HG03108 (cell line): ENCODE data around the gene LRRFIP1.
"Not testable (repeated sequence)": the region's sequence is repeated elsewhere in the genome, so short reads cannot be mapped to it uniquely, and the experiment has no call there.

ENCODE experiments used
- ATAC-seq: cut with Tn5 transposase; IDR thresholded peaks from one replicate; pipeline ENCODE4 v1.9.1; 2021; ENCODE audit warnings: moderate library complexity; ENCODE audit not compliant: unreplicated experiment

The LRRFIP1 gene

DNA sequence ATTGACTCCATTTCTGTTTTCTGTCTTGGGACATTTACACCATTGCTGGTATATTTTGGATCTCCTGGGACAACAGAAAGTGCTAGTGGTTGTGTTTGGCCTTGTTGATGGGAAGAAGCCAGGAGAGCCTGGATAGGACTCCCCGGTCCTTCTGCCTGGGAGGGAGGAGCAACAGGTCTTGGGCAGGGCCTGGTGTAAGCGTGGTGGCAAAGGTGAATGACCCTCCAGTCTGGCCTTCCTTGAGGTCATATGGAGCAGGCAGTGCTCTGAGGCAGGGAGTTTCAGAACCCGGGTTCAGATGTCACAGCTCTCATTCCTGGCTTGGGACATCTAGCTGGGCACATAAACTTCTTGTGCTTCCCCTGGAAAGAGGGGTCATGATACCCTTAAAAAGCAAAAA lies 115.2 kb downstream of the LRRFIP1 start:
- no peak for ATAC-seq

DNA sequence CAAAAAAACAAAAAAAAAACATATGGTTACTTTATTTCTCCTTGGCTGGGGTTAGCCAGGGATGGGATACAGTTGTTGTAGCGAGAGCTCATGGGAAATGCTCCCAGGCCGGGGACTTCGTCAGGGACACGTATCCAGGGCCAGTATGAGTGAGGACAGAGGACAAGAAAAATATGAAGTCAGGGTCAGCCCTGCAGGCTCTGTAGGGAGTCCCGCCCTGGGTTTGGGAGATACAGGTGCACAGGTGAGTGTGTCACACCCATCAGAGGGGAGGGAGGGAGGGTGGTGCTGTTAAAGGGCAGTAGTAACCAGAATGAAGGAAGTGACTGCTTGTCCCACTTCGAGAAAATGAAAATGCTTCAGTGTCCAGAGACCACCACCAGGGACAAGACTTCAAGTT lies 115.6 kb downstream of the LRRFIP1 start:
- no peak for ATAC-seq

DNA sequence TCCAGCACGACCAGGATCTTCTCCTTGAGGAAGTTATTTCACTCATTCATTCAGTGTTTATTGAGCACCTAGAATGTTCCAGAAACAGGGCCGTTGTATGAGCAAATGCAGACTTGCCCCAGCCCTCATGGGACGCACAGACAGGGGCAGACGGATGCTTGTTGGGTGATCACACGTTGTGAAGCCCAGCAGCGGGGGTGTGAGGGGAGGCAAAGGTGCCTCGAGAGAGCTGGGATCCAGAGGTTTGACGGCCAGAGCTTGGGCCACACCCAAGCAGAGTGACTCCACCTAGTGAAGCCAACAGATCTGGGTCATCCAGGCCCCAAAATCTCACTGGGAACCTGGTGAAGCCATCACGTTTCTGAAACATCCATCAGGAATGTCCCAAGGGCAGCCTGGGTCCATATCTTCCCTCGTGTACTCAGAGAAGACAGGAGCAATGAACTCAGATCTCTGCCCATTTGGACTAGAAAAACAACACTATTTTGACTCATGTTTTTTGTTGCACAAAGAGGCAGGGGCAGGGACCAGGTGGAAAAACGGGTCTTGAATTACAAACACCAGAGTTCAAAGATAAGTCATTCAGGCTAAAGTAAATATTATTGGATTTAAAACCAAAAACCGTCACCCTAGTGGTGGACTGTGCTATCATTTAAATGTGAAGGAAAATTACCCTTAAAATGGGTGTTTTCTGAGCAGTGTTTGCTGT lies 116.3 kb downstream of the LRRFIP1 start:
- no peak for ATAC-seq

DNA sequence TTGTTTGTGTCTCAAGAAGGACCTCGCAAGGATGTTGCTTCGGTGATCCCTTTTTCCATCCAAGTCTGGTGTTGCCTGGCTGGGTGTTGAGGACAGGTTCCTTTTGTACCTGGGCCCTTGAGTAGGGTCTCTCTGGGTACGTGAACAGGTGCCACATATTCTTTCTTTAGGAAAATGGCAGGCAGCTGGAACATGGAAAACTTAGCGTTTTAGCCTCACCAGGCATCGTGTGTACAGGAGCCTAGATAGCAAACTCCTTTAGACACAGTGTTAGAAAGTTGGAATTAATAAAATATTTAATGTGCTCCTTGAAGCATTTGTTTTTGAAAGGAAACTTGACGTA lies 116.9 kb downstream of the LRRFIP1 start:
- no peak for ATAC-seq

DNA sequence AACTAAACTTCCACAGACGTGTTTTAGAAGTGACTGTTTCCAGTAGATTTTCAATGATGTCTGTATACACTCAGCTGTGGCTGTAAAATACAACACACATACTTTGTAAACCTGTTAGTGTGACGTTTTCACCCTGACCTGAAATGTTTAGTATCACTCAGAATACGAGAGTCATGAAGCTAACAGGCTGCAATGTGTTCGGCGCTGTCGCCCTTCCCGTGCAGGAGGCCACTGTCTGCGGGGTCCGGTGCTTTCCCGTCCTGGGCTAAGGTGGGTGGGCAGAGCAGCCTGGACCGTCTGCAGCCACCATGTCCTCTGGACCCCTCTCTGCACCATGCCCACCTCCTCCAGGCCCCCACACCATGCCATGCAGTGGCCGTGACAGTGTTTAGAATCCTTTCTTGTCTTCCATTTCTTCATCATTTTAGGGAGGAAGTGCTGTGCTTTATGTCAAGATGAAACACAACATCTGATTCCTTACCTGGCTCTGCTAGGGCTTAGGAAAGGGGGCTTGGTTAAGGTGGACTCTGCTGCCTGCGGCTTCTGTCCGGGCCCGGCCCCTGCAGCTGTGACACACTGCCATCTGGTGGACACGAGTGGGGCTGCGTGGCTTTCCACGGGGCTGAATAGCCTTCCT lies 117.3 kb downstream of the LRRFIP1 start:
- peak; percentile 67 for ATAC-seq

DNA sequence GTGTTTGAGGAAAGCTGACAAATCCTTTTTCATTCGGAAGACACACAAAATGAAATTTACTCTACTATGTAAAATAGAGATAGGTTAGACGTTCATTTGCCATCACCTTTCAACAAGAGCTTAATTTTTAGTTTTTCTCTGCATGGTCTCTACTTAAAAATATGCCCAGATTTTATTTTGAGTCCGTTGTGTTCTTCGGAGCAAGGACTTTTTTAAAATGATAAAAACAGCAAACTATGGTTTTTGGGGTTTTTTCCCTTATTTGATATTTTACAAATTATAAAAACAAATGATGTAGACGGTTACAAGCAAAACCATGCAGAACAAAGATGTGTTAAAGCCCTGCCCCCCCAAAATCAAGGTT lies 117.8 kb downstream of the LRRFIP1 start:
- no peak for ATAC-seq

DNA sequence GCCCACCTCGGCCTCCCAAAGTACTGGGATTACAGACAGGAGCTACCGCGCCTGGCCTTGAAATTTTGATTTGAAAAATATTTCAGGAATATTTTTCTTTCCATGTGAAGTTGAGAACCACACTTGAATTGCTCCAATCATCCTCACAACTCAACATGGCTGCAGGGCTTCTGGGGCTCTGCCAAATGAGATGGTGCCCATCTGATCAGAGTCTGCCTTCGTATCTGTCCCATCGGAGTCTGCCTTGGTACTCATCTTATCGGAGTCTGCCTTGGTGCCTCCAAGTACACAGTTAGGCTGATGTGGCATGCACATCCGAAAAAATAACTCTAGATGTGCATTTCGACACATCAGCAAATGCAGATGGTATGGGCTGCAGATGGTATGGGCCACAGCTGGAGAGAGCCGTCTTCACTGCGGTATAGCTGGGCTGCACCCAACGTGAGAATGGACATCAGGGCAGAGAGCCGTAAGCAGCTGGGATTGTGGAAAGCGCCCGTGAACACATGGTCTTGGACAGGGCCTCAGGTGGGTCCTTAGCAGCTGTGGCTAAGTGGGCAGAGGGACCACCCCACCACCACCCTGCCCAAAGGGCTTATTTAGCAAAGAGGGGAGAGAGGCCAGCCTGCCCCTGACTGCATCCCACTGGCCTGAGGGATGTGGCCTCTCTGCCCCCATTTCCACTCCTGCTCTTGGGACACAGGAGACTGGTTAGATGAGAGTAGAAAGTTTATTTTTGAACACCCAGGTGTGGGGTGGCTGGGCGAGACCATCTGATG lies 119.1 kb downstream of the LRRFIP1 start:
- ATAC-seq: no peak

DNA sequence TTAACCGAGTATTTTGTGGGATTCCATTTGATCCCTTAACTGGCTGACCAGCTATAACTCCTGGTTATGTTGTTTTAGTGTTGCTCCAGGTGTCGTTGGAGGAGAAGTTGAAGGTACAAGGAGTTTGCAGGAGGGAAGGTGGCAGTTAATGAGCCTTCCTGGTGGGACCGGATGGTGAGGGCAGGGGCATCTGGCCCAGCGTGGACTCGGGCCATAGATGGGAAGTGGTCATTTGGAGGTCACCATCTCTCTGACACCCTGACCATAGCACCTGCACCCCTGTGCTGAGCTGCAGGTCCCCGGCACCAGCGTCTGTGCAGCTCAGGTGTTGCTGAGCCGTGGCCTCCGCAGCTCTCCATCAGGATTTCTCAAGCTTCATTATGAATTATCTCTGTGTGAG lies 119.8 kb downstream of the LRRFIP1 start:
- no peak for ATAC-seq

DNA sequence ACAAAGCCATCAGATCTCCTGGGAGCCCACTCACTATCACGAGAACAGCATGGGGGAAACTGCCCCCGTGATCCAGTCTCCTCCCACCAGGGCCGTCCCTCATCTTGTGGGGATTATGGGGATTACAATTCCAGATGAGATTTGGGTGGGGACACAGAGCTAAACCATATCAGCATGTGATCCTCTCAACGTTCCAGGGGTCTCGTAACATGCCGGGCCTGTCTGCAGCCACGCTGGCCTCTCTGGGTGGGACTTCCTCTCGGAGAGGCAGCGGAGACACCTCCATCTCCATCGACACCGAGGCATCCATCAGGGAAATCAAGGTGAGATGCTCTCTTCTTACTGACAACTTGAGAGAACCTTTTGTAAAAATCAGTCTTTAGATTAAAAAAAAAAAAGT lies 121.6 kb downstream of the LRRFIP1 start:
- ATAC-seq: no peak

DNA sequence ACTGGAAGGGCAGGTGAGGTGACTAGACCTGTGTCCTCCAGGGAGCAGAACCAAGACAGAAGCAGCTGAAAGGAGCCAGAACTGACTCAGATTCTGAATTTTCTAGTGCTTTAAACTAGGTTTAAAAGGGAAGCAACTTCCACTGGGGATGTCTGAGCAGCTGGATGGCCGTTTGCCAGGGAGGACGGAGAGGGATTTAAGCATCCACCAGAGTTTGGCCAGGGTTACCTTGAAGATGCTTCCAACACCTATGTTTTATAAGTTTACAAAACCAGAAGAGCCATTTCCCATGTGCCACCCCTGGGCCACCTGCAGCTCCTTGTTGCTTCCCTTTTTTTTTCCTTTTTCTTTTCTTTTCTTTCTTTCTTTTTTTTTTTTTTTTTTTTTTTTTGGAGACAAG lies 122.6 kb downstream of the LRRFIP1 start:
- ATAC-seq: no peak

DNA sequence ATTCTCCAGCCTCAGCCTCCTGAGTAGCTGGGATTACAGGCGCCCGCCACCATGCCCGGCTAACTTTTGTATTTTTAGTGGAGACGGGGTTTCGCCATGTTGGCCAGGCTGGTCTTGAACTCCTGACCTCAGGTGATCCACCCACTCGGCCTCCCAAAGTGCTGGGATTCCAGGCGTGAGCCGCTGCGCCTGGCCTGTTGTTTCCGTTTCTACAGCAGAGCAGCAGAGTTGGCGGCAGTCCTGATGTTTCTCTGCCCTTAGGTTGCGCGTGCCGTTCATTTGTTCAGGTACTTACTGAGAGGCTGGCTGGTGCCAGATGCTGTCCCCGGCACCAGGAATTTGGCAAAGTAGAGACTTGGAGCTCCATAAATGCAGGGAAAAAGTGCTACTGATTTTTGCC lies 123.1 kb downstream of the LRRFIP1 start:
- ATAC-seq: not testable (repeated sequence)

DNA sequence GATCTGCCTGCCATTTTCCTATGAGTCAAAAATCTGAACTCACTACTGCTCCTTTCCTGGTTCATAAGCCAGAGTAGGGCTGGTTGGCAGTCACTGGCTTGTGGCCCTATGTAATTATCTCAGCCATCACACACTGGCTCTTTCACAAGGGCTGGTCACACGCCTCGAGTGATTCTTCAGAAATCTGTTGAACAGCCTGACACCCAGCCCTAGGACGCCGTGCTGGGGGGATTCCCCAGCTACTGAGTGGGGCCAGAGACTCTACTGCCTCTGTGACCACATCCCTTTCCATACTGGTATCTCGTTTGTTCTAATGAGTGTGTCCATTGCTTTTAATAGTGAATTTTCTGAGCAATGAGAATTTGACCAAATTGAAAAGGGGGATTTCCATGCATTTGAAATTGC lies 125.4 kb downstream of the LRRFIP1 start:
- peak; percentile 98 for ATAC-seq

DNA sequence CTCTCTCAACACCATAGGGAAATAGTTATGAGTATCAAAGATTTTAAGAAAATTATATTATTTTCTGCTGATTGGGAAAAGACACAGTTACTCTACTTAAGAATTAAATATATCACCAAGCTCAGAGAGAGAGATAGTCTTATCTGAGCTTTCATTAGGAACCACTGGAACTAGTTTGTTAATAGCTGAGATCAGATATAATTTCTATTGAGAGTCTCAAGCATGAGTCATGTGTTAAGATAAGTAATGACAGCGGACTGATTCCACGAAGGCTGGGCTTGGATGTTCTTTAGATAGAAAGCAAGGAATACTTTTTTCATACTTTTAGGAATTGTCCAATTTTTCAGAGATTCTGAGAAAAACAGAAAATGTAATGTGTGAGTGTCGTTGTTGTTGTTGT lies 126.8 kb downstream of the LRRFIP1 start:
- no peak for ATAC-seq

DNA sequence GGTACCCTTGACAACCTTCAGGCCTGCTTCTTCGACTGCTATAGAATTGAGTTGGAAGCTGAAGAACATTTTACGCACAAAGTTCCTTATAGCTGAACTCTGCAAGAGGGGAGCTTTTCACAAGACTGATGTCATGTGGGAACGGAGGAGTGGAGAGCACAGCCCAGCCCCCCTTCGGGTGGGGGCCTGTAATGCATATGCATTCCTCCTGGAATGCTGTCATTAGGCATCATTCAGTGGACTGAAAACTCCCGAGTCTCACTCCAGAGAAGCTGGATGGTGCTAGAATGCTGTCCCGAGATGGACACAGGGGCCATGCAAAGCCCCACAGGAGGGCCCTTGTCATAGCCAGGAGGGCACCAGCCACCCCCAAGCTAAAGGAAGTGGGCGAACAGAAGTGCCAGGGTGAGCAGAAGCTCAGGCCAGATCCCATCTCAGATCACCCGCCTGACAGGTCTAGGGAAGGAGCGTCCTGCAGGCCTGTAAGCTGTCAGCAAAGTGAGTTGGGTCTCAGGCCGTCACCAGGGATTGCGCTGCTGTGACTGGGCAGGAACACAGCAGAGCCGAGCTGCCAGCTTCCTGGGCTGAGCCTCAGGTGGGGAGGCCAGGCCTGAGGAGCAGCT lies 127.3 kb downstream of the LRRFIP1 start:
- ATAC-seq: no peak

DNA sequence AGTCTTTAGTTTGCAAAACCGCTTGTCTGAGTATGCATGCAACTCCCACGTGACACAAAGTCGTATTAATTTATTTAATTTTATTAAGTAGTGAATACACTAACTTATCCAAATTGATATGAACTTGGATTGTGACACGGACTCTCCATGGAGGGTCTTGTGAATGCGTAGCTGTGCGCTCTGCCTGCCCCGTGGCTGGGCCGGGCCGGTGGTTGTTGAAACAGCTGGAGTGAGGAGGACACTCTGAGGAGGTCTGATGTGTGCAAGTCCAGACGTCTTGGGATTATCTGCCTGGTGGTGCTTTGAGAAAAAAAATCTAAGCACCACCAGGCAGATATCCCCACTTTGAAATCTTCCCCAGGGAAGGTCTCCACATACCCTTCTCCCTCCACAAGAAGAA lies 130.2 kb downstream of the LRRFIP1 start:
- no peak for ATAC-seq

DNA sequence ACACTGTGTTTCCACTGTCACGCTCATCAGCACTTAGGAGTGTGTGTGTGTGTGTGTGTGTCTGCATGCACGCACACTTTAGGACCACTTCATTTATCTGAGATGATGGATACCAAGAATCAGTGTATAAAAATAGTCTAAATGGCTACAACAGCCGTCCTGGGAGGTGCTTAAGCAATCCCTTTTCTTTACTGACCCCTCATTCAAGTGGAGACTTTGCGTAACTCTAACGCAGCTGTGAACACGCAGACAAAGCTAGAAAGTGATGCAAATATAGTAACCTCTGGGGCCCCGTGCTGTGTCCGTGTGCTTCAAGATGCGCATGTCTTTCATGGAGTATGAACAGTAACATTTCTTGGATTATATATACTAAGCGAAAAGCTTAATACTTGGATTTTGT lies 130.8 kb downstream of the LRRFIP1 start:
- no peak for ATAC-seq

DNA sequence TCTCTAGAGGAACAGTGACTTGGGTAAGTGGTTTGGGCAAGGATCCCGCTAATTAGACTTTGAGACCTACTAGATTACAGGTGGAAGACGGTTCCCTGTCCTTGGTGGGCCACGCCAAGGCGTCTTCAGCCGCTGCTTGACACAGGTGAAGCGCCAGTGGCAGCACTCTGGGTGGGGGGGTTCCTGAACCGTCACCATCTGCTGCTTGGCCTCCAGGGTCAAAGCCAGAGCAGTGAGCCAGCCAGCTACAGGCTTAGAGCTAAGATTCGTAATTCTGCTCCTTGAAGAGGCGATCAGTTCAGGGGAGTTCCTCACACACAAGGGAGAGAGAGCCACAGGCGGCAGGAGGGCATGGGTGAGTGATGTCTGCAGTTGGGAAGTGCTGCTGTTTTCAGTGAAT lies 131.8 kb downstream of the LRRFIP1 start:
- ATAC-seq: no peak

DNA sequence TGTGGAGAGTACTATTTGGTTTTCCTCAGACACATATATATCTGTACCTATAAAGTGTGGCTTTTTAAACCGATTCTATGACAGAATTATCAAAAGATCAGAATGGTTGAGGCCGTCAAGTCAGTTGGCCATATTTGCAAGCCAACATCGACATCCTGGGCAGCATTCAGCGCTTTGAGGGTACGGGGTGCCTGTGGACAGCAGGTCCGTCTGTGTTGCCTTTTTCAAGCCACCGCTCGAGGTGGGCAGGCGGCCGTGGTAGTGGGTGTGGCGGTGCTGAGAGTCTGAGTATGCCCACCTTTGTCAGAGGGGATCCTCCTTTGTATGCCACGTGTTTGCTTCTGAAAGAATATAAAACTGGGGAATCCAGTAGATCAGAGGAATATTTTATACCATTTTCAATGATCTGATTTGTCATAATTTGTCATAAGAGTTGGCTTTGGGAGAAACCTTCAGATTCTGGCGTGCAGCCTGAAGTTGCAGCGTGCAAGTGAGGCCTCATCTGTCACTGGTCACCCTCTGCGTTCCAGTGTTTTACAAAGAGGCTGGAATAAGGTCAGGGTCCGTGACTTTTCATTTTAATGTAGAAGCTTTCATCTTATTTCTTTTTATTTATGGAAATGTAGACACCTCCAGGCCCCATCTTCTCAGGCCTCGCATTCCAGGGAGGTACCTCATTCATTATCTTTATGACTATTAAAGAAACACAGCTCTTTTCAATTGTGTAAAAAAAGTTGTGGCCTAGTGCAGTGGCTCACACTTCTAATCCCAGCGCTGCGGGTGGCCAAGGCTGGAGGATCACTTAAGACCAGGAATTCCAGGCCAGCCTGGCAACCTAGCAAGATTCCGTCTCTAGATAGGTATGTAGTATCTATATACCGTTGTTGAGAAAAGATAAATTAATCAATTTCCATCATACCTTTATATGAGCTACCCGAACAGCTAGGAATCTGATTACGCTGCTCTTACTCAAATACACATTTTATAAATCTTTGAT lies 133.4 kb downstream of the LRRFIP1 start:
- ATAC-seq: no peak

DNA sequence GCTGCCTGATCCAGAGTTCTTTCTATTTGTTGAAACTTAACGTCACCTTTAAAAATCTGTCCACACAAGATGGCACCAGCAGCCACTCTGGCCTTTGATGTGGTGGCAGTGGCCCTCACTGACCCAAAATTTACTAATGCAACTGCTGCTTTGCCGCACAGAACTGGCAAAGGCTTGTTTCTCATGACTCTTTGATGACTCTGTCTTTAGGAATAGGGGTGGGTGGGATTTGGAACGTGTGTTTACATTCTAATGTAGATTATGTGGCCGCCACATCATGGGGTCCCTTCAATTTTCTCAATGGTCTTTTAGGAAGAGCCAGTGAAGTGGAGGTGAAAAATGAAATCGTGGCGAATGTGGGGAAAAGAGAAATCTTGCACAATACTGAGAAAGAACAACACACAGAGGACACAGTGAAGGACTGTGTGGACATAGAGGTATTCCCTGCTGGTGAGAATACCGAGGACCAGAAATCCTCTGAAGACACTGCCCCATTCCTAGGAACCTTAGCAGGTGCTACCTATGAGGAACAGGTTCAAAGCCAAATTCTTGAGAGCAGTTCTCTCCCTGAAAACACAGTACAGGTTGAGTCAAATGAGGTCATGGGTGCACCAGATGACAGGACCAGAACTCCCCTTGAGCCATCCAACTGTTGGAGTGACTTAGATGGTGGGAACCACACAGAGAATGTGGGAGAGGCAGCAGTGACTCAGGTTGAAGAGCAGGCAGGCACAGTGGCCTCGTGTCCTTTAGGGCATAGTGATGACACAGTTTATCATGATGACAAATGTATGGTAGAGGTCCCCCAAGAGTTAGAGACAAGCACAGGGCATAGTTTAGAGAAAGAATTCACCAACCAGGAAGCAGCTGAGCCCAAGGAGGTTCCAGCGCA lies 135.2 kb downstream of the LRRFIP1 start:
- ATAC-seq: not testable (repeated sequence)

DNA sequence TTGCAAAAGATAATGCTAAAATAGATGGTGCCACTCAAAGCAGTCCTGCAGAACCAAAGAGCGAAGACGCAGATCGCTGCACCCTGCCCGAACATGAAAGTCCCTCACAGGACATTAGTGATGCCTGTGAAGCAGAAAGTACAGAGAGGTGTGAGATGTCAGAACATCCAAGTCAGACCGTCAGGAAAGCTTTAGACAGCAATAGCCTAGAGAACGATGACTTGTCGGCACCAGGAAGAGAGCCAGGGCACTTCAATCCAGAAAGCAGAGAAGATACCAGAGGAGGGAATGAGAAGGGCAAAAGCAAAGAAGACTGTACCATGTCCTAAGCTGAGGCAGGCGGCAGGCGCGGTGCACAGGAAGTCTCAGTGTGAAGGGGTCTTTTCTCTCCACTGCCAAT lies 136.4 kb downstream of the LRRFIP1 start:
- no peak for ATAC-seq
